GM18858 (cell line): ENCODE measurements around the gene LIMA1.
"Not testable (repeated sequence)": the region's sequence is repeated elsewhere in the genome, so short reads cannot be mapped to it uniquely, and the experiment has no call there.

ENCODE experiments used
- ATAC-seq: cut with Tn5 transposase; IDR thresholded peaks from one replicate; pipeline ENCODE4 v1.9.1; 2021; ENCODE audit not compliant: unreplicated experiment

Gene LIMA1

DNA sequence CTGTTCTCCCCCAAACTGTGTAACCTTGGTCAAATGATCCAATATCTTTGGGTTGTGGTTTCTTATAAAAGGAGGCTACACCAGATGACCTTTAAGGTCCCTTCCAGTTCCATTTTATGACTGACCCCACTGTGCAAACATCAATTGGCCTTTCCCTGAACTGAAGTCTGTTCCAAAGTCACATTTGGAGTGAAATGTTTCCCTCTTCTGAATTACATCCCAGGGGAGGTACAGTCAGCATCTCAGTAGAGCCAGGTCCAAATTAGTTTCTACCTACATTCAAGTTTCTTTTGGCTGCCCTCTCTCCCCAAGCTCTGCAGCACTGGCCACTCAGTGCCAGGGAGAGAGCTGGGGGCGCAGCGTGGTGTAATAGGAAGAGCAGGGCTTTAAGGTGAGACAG is 34.4 kb downstream of the LIMA1 start:
- ATAC-seq = no peak

DNA sequence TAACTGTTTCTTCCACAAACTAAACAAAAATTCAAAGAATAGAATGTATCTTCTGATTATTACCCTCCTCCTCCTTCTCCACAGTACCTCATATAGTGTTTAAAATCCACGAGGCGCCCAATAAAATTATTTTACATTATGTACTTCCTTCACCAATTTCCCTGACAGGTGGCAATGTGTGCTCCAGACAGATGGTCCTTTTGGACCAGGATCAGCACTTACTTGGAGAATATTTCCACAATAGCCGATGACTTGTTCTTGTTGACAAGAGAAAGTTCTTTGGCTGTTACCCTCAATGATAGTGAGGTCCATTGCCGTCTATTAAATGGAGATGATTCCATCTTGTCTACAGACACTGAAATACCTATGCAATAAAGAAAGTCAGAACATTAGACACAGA is 34.9 kb downstream of the LIMA1 start:
- ATAC-seq = no peak

DNA sequence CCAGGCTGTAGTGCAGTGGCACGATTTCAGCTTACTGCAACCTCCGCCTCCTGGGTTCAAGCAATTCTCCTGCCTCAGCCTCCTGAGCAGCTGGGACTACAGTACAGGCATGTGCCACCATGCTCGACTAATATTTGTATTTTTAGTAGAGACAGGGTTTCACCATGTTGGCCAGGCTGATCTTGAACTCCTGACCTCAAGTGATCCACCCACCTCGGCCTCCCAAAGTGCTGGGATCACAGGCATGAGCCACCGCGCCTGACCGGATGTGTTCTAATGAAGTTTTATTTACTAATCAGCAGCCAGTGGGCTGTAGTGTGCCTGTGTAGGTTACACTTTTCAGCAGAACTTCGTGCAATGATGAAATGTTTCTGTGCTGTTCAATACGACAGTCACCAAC is 35.7 kb downstream of the LIMA1 start:
- not testable (repeated sequence) for ATAC-seq

DNA sequence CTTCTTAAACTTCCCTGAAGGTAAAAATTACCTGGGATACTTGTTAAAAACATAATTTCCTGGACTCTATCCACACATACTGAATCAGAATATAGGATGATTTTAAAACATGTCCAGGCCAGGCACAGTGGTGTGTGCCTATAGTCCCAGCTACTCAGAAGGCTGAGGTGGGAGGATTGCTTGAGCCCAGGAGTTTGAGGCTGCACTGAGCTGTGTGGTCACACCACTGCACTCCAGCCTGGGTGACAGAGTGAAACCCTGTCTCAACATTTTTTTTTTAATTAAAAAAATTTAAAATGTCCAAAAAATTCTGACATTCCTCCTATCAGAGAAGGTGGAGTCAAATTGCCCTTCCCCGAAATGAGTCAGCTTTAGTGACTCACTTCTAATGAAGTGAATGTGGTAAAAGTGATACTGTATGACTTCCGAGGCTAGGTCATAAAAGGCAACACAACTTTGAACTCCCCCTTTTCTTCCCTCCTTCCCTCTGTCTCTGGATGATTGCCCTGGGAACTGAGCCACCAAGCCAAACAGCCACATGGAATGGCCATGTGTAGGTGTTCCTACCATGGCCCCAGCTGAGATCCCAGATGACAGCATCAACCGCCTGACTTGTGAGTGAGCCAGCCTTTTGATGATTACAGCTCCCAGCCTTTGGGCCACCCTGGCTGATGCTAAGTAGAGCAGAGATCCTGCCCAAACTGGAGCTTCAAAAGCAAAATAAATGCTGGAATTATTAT is 36.3 kb downstream of the LIMA1 start:
- ATAC-seq = no peak

DNA sequence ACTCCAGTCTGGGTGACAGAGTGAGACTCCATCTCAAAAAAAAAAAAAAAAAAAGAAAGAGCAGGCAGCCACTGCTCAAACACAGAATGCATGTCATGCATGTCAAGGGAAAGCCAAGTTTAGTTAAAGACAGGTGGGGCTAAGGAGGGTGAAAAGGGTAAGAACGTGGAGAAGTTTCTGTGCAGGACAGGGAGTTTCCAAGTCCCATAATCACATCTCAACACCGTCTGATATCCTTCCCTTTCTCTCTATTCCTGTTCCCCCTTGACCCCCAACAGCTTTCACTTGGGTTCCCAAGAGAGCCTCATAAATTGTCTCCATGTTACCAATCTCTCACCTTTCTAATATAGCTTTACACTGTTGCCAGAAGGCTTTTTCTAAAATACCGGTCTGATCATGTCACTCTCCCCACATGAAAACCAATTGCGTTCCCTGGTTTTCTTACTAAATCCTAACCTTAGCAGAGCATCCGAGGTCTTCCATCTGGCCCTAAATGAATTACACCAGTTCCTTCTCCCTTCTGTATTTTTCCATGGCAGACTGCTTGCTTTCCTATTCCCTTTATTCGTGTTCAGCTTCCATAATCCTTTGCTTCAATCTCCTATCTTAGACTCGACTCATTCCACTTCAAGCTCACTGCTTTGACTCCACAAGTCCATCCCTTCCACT is 37.0 kb downstream of the LIMA1 start:
- no peak for ATAC-seq

DNA sequence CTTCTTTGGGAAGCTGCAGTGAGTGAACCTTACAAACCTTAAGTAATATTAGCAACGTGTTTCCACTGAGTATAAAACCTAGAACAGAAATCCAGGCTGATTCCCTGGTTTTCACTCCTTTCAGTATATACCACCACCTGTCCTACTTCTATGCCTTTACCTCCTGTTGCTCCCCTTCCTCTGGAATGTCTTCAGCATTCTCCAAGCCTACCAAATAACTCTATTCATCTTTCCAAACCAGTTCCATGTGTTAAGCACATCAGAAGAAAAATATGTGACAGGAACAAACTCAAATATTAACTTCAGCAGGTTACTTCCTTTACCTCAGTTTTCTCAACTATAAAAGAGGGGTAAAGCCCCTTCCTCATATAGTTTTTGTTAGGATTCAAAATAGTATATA is 39.8 kb downstream of the LIMA1 start:
- no peak for ATAC-seq

DNA sequence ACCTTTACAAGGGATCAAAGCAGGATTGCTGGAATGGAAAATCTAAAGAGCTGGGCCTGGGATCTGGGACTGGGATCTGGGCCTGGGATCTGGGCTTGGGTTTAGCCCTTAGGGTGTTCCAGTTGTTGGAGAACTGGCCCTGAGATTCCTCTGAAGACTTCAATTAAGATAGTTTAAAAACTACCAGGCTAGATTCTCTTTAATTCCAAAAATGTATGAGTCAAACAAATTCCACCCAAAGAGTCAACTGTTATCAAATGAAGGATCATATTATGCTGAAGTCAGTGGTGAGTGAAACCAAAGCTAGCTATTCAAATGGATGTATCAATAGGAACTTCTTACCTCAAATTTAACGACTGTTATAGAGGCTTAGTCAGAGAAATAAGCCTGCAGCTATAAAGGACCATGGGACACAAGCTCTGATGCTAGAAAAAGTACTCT is 40.5 kb downstream of the LIMA1 start:
- no peak for ATAC-seq

DNA sequence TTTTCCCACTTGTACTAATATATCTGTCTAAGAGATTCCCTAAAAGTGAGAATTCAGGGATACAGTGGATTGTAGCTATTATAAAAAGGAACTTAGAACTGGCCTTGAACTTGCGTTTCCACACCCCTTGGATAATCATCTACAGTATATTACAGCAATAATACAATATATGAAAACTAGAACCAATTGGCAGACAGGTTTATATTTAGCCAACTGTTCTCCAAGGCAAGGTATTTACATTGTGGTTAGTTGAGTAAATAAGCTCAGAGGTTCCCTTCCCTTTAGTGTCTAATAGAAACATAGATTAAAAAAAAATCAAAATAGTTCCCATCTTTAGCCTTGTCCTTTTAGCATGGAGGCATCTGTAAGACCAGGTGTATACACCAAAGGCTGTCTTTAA is 42.1 kb downstream of the LIMA1 start:
- ATAC-seq = no peak

DNA sequence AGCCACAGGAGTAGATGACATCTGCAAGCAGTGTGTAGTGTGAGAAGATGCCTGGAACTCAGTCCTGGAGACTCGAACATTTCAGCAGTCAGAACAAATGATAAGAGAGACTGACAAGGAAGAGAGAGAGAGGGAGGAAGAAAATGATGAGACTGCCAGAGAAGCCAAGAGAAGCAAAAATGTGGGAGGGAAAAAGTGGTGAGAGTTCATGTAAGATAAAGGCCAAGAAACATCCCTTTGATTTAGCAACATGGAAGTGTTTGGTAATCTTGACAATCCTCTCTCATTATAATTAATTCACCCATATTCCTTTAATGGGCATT is 42.6 kb downstream of the LIMA1 start:
- no peak for ATAC-seq

DNA sequence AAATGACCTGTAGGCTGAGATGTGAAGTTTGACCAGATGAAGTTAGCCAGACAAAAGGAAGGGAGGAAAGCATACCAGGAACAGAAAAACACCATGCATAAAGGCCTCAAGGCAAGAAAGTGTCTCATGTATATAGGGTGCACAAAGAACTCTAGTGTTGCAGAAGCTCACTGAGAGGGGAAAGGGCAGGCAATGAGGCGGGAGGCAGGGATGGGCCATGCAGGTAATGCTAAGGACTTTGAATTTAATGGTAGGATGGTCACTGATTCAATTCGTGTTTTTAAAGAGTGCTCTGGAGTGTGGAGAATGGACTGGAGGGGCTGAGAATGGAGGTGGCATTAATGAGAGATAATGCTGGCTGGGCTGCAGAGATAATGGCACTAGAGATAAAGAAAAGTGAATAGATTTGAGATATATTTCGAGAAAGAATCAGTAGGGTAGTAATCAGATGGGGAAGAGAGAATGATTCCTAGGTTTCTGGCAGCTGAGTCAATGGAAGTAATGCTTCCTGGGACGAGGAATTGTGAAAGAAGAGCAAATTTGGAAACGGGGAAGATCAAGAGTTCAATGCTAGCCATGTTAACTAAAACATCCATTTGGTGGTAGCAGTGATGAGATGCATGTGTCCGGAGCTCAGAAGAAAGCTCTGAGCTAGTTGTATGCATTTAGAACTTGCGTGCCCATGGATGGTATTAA is 43.1 kb downstream of the LIMA1 start:
- no peak for ATAC-seq

DNA sequence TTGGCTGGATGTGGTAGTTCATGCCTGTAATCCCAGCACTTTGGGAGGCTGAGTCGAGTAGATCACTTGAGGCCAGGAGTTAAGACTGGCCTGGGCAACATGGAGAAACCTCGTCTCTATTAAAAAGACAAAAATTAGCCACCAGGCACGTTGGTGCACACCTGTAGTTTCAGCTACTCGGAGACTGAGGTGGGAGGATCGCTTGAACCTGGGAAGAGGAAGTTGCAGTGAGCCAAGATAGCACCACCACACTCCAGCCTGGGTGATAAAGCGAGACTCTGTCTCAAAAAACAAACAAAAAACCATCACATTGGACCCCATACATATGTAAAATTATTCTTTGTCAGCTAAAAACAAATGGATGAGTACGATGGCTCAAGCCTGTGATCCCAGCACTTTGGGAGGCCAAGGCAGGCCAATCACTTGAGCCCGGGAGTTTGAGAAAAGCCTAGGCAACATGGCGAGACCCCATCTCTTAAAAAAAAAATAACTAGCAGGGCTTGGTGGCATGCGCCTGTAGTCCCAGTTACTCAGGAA is 43.9 kb downstream of the LIMA1 start:
- no peak for ATAC-seq

DNA sequence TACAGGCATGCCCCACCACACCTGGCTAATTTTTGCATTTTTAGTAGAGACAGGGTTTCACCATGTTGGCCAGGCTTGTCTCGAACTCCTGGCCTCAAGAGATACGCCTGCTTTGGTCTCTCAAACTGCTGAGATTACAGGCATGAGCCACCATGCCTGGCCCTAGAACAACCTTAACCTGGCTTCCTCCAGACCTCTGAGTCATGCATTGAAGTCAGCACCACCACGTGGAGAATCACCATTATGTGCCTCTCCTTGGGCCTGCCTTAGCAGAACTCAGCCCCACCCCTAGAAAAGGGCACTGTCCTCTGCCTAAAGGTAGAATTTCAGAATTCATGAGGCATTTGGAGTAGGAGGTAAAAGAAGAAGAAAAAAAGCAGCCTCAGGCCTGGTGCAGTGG is 49.0 kb downstream of the LIMA1 start:
- ATAC-seq = no peak

DNA sequence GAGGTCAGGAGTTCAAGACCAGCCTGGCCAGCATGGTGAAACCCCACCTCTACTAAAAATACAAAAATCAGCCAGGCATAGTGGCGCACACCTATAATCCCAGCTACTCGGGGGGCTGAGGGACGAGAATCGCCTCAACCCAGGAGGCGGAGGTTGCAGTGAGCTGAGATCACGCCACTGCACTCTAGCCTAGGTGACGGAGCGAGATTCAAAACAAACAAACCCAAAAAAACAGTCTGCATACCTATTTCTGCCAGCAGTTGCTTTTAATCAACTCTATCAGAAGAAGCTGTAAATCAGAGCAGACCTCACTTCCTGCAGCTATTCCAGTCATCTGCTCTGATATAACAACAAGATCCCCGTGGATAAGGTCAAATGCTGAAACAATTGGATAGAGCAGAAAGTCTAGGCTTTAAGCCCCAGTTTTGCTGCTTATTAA is 50.5 kb downstream of the LIMA1 start:
- no peak for ATAC-seq

DNA sequence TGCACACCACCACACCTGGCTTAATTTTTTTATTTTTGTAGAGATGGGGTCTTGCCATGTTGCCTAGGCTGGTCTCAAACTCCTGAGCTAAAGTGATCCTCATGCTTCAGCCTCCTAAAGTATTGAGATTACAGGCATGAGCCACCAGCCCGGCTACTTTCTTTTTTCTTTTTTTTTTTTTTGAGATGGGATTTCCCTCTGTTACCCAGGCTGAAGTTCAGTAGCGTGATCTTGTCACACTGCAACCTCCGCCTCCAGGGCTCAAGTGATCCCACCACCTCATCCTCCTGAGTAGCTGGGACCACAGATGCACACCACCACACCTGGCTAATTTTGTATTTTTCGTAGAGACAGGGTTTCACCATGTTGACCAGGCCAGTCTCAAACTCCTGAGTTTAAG is 51.1 kb downstream of the LIMA1 start:
- no peak for ATAC-seq

DNA sequence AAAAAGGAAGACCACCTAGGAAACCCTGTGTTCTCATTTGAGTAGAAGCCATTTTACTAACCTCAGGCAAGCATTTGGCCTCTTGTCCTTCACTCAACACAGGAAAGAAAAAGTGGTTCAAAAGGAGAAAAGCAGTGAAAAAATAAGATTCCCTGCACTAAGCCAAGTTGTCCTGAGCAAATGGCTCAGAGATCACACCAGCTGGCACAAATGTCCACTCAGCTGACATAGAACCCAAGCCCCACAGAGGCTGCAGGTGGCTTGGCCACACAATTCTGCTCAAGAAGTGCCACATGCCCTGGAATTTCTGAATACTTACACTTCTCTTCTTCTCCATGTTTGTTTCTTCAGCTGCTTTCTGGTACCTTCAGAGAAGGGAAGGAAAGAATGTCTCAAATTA is 52.0 kb downstream of the LIMA1 start:
- ATAC-seq = no peak

DNA sequence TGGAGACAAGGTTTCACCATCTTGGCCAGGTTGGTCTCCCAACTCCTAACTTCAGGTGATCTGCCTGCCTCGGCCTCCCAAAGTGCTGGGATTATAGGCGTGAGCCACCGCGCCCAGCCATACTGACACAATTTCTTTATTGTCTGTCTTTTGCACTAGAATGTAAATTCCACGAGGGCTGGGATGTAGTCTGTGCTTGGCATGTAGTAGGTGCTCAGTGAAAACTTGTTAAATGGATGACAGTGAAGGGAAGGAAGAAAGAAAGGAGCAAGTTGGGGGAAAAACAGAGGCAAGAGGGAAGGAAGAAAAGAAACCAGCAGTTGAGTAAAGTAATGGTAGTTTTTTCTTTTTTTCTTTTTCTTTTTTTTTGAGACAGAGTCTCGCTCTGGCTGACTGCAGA is 53.1 kb downstream of the LIMA1 start:
- ATAC-seq = no peak

DNA sequence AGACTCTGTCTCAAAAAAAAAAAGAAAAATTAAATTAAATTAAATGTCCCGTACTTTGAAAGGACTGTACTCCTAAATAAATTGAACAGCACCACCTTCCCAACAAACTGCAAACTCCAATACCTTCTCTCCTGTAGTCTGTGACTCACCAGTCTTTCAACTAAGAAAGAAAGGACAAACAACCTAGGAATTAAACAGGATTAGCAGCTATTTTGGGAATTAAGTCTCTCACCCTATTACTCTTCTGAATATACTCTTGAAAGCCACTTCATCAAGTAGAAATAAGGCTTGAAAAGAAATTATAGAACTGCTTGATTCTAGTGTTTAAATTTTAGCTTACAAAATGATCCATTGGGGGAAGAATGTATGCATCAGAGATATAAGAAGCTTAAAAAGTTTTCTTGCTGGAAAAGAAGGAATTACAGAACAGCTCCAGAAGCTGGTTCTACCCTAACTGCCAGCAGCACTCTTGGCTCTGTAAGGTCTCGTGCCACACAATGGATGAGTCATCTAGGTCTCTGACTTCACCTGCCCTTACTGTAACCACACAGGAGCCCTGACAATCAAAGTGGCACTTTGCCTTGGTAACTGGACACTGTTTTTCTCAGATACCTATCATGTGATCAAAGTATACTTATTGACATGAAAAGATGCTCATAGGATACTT is 59.2 kb downstream of the LIMA1 start:
- no peak for ATAC-seq

DNA sequence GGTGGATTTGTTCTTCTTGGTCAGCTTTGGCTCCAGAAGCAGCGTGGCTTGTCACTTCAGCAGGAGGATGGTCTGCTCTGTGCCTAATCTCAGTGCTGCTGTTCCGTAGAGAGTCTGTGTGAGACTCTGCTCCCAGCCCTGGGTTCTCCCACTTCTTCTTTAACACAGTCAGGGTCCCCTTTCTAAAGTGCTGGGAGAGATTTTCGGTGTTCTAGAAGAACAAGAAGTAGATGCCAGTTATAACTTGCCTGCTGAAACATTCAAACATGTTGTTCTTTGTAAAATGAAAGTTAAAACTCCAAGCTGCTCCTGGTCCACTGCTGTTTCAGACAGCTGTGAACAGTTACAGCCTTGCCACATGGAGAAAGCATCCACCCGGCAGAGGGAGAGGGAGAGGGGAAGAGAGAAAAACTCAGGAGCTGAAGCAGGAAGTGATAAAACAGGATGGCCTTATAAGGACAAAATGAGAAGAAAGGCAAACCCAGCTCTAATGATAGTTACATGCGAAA is 61.0 kb downstream of the LIMA1 start:
- no peak for ATAC-seq

DNA sequence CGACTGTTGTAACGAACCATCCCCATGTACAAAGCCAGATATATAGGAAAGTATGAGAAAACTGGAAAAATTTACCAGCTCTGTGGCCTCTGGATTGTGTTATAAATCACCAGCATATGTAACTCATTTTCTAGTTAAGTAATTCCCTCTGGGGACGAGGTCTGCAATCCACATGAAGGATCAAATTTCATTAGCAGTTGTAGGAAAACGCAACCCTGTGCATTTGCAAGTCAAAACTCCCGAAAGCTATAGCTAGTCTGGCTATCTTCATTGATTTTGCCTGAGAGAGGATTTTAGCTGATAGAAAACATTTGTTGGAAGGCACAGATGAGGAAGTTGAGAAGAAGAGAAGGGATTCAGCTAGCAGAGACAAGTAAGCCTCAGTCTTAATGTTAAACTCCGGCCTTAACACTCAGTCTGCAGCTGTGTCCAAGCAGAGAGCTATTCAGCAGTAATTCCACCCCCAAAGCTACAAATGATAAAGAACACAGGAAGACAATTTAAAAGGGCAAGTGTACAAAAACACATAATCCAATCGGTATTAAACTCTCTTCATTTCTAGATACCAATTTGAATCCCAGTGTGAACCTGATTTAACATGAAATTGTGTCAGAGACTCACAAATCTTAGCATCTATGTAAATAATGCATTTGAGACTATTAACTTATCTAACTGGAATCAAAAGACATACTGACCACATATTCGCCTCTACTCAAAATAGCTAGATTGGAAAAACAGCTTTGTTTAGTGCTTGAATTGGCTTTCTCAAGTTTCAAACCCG is 61.9 kb downstream of the LIMA1 start:
- ATAC-seq = no peak

DNA sequence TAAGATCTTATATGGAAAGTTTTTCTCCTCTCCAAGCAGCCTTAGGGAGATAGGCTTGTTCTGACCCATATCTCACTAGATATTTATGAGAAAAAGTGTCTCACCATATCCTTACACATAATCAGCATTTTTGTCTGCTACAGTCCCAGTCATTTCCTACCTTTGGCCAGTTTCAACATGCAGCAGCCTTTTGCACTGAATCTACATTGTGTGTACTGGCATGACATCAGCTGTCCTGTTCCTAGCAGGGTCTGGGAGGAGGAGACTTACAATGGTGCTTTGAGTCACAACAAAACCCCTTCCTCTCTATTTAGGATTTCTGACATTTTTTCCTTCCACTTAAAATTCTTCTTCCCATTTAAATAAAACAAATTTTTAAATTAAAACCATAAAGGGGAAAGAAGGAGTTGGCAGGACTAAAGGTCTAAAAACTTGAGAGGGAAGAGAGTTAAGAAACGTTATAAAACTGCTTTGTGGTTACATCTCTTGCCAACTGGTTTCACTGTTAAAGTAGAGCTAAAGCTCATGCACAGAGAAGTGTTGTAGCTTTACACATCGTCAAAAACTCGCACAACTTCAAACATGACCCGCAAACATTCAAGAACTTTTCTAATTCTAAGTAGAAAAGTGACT is 62.8 kb downstream of the LIMA1 start:
- ATAC-seq = no peak
